ENCODE data around the gene DPPA5.

GRCh38 chr6:73341335-73341734, 12.7 kb downstream of the DPPA5 start:
- TF ChIP-seq ZNF576 (CRISPR knock-in tag; IDR thresholded peaks at IDR 0.05) (no peak), HNRNPK (IDR thresholded peaks at IDR 0.05; ENCODE audit: low read depth, low read length, poor library complexity, severe bottlenecking) (no peak), PHF8 (CRISPR knock-in tag; IDR thresholded peaks at IDR 0.05) (no peak), SP2 (CRISPR knock-in tag; IDR thresholded peaks at IDR 0.05) (no peak), DNMT1 (CRISPR knock-in tag; IDR thresholded peaks at IDR 0.05) (no peak), KLF13 (CRISPR knock-in tag; IDR thresholded peaks at IDR 0.05) (no peak), CTCF (CRISPR knock-in tag; IDR thresholded peaks at IDR 0.05) (no peak), NFIC (IDR thresholded peaks at IDR 0.05; ENCODE audit: low read length) (no peak), ZNF143 (CRISPR knock-in tag; IDR thresholded peaks at IDR 0.05) (no peak), ZNF883 (CRISPR knock-in tag; IDR thresholded peaks at IDR 0.05; ENCODE audit: not compliant biosample characterization) (no peak)

All from HepG2 (cell line).